Measurements from ENCODE around the gene ARL2BP. TPM values are rescaled to one million over a fixed set of nuclear protein-coding genes. Genes with fewer than 3 reads are reported as not detected.
"Not testable (repeated sequence)": the region's sequence is repeated elsewhere in the genome, so short reads cannot be mapped to it uniquely, and the experiment has no call there.

The ARL2BP gene
- total and polyA plus RNA-seq, 4 donors = 13.4 to 33.6 (median 19.2) TPM

DNA sequence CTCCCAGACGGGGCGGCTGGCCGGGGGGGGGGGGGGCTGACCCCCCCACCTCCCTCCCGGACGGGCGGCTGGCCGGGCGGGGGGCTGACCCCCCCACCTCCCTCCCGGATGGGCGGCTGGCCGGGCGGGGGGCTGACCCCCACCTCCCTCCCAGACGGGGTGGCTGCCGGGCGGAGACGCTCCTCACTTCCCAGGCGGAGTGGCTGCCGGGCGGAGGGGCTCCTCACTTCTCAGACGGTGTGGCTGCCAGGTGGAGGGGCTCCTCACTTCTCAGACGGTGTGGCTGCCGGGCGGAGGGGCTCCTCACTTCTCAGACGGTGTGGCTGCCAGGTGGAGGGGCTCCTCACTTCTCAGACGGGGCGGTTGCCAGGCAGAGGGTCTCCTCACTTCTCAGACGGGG, 44.1 kb upstream of the ARL2BP start:
- H3K9me3 ChIP-seq (ENCODE audit: control insufficient read depth in 4 of 4, low read length in 3 of 4); H3K4me1 ChIP-seq (ENCODE audit: control insufficient read depth in 4 of 4, insufficient read depth in 4 of 4, low read length in 3 of 4); H3K9ac ChIP-seq (ENCODE audit: low read depth in 1 of 2, low read length in 2 of 2); H3K27ac ChIP-seq (ENCODE audit: low read depth in 1 of 2, low read length in 2 of 2); H3K27me3 ChIP-seq (ENCODE audit: control insufficient read depth in 4 of 4, insufficient read depth in 4 of 4, low read length in 3 of 4); H3K4me3 ChIP-seq (ENCODE audit: low read depth in 1 of 3, low read length in 3 of 3); DNase-seq (ENCODE audit: low spot score): not testable (repeated sequence)
- WGBS = 90% methylated on average over 26 of the region's 27 CpGs
- H3K36me3 ChIP-seq (ENCODE audit: control insufficient read depth in 4 of 4, insufficient read depth in 3 of 4, low read depth in 1 of 4, low read length in 3 of 4) = peaks cover 4 to 15% (median 10%) of the 10 kb centered on the region in 4 donors

DNA sequence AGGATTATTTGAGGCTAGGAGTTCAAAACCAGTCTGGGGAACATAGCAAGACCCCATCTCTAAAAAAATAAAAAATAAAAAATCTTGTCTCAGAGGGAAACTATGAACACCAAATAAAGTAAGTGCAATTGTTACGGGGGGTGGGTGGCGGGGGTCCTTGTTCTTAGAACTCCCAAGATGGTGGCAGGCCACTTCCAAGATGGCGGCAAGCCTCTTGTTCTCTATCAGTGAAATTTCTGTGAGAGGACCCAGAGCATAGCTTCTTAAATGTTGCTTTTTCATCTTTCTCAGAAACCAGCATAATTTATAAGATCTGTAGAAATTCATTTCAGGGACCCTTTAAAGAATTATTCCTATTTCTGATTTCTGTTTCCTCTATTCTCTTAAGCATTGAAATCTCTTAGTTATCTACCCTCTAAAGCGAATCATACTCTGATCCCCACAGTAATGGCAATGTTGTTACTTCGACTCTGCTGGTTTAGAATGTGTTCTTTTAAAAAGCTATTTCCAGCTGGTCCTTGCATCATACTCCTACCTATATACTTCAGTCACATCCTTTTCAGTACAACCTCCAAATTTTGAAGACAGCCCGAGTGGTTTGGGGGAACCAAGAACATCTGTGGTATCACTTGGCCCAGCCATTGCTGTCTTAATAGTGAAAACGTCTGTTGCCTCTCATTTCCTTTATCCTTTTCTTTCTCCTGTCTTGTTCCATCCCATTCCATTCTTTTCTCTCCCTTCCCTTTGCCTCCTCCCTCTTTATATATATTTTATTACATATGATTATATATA, 42.8 kb upstream of the ARL2BP start:
- 95% methylated on average over 7 of the region's 7 CpGs for WGBS
- no peak overlapping the region for H3K9ac ChIP-seq (ENCODE audit: low read depth in 1 of 2, low read length in 2 of 2)
- TF ChIP-seq, protein P1, sequence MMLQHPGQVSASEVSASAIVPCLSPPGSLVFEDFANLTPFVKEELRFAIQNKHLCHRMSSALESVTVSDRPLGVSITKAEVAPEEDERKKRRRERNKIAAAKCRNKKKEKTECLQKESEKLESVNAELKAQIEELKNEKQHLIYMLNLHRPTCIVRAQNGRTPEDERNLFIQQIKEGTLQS (IDR thresholded peaks at IDR 0.05) = no peak
- TF ChIP-seq GABPA (IDR thresholded peaks at IDR 0.05 in 1 of 2, conservative IDR thresholded peaks at IDR 0.05 in 1 of 2) = no peak
- no peak for TF ChIP-seq EGR1 (IDR thresholded peaks at IDR 0.05; ENCODE audit: low read depth in 2 of 2)
- H3K27ac ChIP-seq (ENCODE audit: low read depth in 1 of 2, low read length in 2 of 2) = no peak overlapping the region
- no peaks in the 10 kb centered on the region for H3K4me1 ChIP-seq (ENCODE audit: control insufficient read depth in 4 of 4, insufficient read depth in 4 of 4, low read length in 3 of 4)
- H3K27me3 ChIP-seq (ENCODE audit: control insufficient read depth in 4 of 4, insufficient read depth in 4 of 4, low read length in 3 of 4) = no peaks in the 10 kb centered on the region
- no peaks in the 10 kb centered on the region for H3K9me3 ChIP-seq (ENCODE audit: control insufficient read depth in 4 of 4, low read length in 3 of 4)
- peaks cover 4 to 21% (median 18%) of the 10 kb centered on the region in 4 donors for H3K36me3 ChIP-seq (ENCODE audit: control insufficient read depth in 4 of 4, insufficient read depth in 3 of 4, low read depth in 1 of 4, low read length in 3 of 4)
- DNase-seq (ENCODE audit: low spot score) = no peak
- no peak overlapping the region for H3K4me3 ChIP-seq (ENCODE audit: low read depth in 1 of 3, low read length in 3 of 3)

DNA sequence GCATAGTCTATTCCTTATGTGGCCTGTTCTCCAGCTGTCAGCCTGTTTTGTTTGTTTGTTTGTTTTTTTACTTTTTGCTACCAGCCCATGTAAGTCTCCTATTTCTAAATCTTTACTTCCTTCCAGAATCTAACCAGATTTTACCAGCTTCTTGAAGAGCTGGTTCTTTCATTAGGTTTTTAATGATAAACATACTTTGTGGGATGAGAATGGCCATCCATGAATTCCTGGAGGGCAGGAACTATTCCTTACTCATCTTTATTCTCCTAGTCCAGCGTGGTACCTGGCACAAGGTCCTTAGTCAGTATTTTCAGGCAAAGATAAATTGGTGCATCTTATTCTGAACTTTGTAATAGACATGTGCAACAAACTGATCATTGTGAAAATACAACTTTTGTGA, 41.6 kb upstream of the ARL2BP start:
- peaks cover 7 to 28% (median 25%) of the 10 kb centered on the region in 4 donors for H3K36me3 ChIP-seq (ENCODE audit: control insufficient read depth in 4 of 4, insufficient read depth in 3 of 4, low read depth in 1 of 4, low read length in 3 of 4)
- no peaks in the 10 kb centered on the region for H3K4me1 ChIP-seq (ENCODE audit: control insufficient read depth in 4 of 4, insufficient read depth in 4 of 4, low read length in 3 of 4)
- WGBS = 84% methylated on average over 1 of the region's 1 CpG
- no peak for DNase-seq (ENCODE audit: low spot score)
- no peak overlapping the region for H3K27ac ChIP-seq (ENCODE audit: low read depth in 1 of 2, low read length in 2 of 2)
- H3K9me3 ChIP-seq (ENCODE audit: control insufficient read depth in 4 of 4, low read length in 3 of 4) = no peaks in the 10 kb centered on the region
- H3K9ac ChIP-seq (ENCODE audit: low read depth in 1 of 2, low read length in 2 of 2) = no peak overlapping the region
- no peak overlapping the region for H3K4me3 ChIP-seq (ENCODE audit: low read depth in 1 of 3, low read length in 3 of 3)
- TF ChIP-seq, protein P2, sequence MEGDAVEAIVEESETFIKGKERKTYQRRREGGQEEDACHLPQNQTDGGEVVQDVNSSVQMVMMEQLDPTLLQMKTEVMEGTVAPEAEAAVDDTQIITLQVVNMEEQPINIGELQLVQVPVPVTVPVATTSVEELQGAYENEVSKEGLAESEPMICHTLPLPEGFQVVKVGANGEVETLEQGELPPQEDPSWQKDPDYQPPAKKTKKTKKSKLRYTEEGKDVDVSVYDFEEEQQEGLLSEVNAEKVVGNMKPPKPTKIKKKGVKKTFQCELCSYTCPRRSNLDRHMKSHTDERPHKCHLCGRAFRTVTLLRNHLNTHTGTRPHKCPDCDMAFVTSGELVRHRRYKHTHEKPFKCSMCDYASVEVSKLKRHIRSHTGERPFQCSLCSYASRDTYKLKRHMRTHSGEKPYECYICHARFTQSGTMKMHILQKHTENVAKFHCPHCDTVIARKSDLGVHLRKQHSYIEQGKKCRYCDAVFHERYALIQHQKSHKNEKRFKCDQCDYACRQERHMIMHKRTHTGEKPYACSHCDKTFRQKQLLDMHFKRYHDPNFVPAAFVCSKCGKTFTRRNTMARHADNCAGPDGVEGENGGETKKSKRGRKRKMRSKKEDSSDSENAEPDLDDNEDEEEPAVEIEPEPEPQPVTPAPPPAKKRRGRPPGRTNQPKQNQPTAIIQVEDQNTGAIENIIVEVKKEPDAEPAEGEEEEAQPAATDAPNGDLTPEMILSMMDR (IDR thresholded peaks at IDR 0.05; ENCODE audit: low read depth, low read length, missing input control) = no peak
- TF ChIP-seq, protein P3, sequence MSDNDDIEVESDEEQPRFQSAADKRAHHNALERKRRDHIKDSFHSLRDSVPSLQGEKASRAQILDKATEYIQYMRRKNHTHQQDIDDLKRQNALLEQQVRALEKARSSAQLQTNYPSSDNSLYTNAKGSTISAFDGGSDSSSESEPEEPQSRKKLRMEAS (IDR thresholded peaks at IDR 0.05) = no peak
- TF ChIP-seq RAD21 (IDR thresholded peaks at IDR 0.05) (no peak), RXRA (IDR thresholded peaks at IDR 0.05) (no peak), FOXA2 (IDR thresholded peaks at IDR 0.05) (no peak), SP1 (IDR thresholded peaks at IDR 0.05) (no peak), TAF1 (conservative IDR thresholded peaks at IDR 0.05) (no peak), HNF4A (conservative IDR thresholded peaks at IDR 0.05) (no peak), JUND (IDR thresholded peaks at IDR 0.05) (no peak), GABPA (IDR thresholded peaks at IDR 0.05 in 1 of 2, conservative IDR thresholded peaks at IDR 0.05 in 1 of 2) (no peak), YY1 (IDR thresholded peaks at IDR 0.05) (no peak), EGR1 (IDR thresholded peaks at IDR 0.05; ENCODE audit: low read depth in 2 of 2) (no peak), FOXA1 (IDR thresholded peaks at IDR 0.05) (no peak), HNF4G (IDR thresholded peaks at IDR 0.05) (no peak), NR2F2 (IDR thresholded peaks at IDR 0.05) (no peak)
- TF ChIP-seq, protein P4, sequence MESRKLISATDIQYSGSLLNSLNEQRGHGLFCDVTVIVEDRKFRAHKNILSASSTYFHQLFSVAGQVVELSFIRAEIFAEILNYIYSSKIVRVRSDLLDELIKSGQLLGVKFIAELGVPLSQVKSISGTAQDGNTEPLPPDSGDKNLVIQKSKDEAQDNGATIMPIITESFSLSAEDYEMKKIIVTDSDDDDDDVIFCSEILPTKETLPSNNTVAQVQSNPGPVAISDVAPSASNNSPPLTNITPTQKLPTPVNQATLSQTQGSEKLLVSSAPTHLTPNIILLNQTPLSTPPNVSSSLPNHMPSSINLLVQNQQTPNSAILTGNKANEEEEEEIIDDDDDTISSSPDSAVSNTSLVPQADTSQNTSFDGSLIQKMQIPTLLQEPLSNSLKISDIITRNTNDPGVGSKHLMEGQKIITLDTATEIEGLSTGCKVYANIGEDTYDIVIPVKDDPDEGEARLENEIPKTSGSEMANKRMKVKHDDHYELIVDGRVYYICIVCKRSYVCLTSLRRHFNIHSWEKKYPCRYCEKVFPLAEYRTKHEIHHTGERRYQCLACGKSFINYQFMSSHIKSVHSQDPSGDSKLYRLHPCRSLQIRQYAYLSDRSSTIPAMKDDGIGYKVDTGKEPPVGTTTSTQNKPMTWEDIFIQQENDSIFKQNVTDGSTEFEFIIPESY (IDR thresholded peaks at IDR 0.05) = no peak
- TF ChIP-seq, protein P5, sequence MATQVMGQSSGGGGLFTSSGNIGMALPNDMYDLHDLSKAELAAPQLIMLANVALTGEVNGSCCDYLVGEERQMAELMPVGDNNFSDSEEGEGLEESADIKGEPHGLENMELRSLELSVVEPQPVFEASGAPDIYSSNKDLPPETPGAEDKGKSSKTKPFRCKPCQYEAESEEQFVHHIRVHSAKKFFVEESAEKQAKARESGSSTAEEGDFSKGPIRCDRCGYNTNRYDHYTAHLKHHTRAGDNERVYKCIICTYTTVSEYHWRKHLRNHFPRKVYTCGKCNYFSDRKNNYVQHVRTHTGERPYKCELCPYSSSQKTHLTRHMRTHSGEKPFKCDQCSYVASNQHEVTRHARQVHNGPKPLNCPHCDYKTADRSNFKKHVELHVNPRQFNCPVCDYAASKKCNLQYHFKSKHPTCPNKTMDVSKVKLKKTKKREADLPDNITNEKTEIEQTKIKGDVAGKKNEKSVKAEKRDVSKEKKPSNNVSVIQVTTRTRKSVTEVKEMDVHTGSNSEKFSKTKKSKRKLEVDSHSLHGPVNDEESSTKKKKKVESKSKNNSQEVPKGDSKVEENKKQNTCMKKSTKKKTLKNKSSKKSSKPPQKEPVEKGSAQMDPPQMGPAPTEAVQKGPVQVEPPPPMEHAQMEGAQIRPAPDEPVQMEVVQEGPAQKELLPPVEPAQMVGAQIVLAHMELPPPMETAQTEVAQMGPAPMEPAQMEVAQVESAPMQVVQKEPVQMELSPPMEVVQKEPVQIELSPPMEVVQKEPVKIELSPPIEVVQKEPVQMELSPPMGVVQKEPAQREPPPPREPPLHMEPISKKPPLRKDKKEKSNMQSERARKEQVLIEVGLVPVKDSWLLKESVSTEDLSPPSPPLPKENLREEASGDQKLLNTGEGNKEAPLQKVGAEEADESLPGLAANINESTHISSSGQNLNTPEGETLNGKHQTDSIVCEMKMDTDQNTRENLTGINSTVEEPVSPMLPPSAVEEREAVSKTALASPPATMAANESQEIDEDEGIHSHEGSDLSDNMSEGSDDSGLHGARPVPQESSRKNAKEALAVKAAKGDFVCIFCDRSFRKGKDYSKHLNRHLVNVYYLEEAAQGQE (IDR thresholded peaks at IDR 0.05) = no peak
- TF ChIP-seq, protein P1 (IDR thresholded peaks at IDR 0.05) = no peak
- no peaks in the 10 kb centered on the region for H3K27me3 ChIP-seq (ENCODE audit: control insufficient read depth in 4 of 4, insufficient read depth in 4 of 4, low read length in 3 of 4)
